ENCODE measurements around the gene TRPM2. TPM values are rescaled to one million over a fixed set of nuclear protein-coding genes. Genes with fewer than 3 reads are reported as not detected.

The TRPM2 gene
- total RNA-seq, 1 donor from 2014 or later = 0.07 TPM

GRCh38 chr21:44439211-44439600 lies 85.8 kb downstream of the TRPM2 start:
- H3K4me3 Mint-ChIP-seq = no peak overlapping the region
- DNase-seq (ENCODE audit: extremely low spot score, unreplicated experiment) = no peak
- H3K27ac Mint-ChIP-seq = no peak overlapping the region
- no peaks in the 10 kb centered on the region for H3K9me3 Mint-ChIP-seq
- no peaks in the 10 kb centered on the region for H3K4me1 Mint-ChIP-seq (ENCODE audit: unreplicated experiment)
- no peak for TF ChIP-seq CTCF (conservative IDR thresholded peaks at IDR 0.05)
- H3K27me3 Mint-ChIP-seq = no peaks in the 10 kb centered on the region
- H3K36me3 Mint-ChIP-seq = no peaks in the 10 kb centered on the region

GRCh38 chr21:44440241-44441040 lies 87.0 kb downstream of the TRPM2 start:
- H3K4me3 Mint-ChIP-seq = no peak overlapping the region
- no peaks in the 10 kb centered on the region for H3K36me3 Mint-ChIP-seq
- H3K9me3 Mint-ChIP-seq = no peaks in the 10 kb centered on the region
- H3K27ac Mint-ChIP-seq = no peak overlapping the region
- H3K4me1 Mint-ChIP-seq (ENCODE audit: unreplicated experiment) = no peaks in the 10 kb centered on the region
- no peak for DNase-seq (ENCODE audit: extremely low spot score, unreplicated experiment)
- TF ChIP-seq CTCF (conservative IDR thresholded peaks at IDR 0.05) = no peak
- no peaks in the 10 kb centered on the region for H3K27me3 Mint-ChIP-seq

- H3K36me3 Mint-ChIP-seq = no peaks in the 10 kb centered on the region
- TF ChIP-seq CTCF (conservative IDR thresholded peaks at IDR 0.05) = no peak
- no peaks in the 10 kb centered on the region for H3K9me3 Mint-ChIP-seq
- H3K27me3 Mint-ChIP-seq = no peaks in the 10 kb centered on the region
- no peaks in the 10 kb centered on the region for H3K4me1 Mint-ChIP-seq (ENCODE audit: unreplicated experiment)
- H3K4me3 Mint-ChIP-seq = no peak overlapping the region
- no peak overlapping the region for H3K27ac Mint-ChIP-seq
- DNase-seq (ENCODE audit: extremely low spot score, unreplicated experiment) = no peak
These were observed 87.6 kb downstream of the TRPM2 start for GRCh38 chr21:44441041-44441400.

GRCh38 chr21:44441581-44442265 lies 88.3 kb downstream of the TRPM2 start:
- DNase-seq (ENCODE audit: extremely low spot score, unreplicated experiment) = no peak
- Mint-ChIP-seq H3K27me3 (no peaks in the 10 kb centered on the region), H3K9me3 (no peaks in the 10 kb centered on the region)

More at GRCh38 chr21:44441581-44442265, 88.3 kb downstream of the TRPM2 start:
- H3K4me1 Mint-ChIP-seq (ENCODE audit: unreplicated experiment) = no peaks in the 10 kb centered on the region
- no peak overlapping the region for H3K27ac Mint-ChIP-seq
- no peaks in the 10 kb centered on the region for H3K36me3 Mint-ChIP-seq
- TF ChIP-seq CTCF (conservative IDR thresholded peaks at IDR 0.05) = no peak
- no peak overlapping the region for H3K4me3 Mint-ChIP-seq
